Astrocyte (in vitro differentiated cells and primary cell): ENCODE results near the gene PTCD3. TPM values are rescaled to one million over a fixed set of nuclear protein-coding genes. Genes with fewer than 3 reads are reported as not detected.

Experiments used
- DNase-seq: peaks from one replicate; pipeline ENCODE4 v3.0.0-alpha.2; 2010; ENCODE audit warnings: low read depth
- FAIRE-seq: peaks from 2 replicates; lab custom pipeline; 2011; peaks lifted over from hg19 to GRCh38; lab: Jason Lieb, UNC
- H2AFZ ChIP-seq: 2 replicates; pipeline ENCODE4 v1.6.0; 2012; ENCODE audit warnings: low read depth, low read length, inconsistent platforms
- H3K27ac ChIP-seq: 2 replicates; pipeline ENCODE4 v1.5.1; 2011; ENCODE audit warnings: low read depth, low read length, inconsistent platforms
- H3K27me3 ChIP-seq: 2 replicates; pipeline ENCODE4 v1.6.0; 2011; ENCODE audit warnings: low read length, inconsistent platforms; ENCODE audit not compliant: insufficient read depth
- H3K36me3 ChIP-seq: 2 replicates; pipeline ENCODE4 v1.5.1; 2011; ENCODE audit warnings: low read length, inconsistent platforms; ENCODE audit not compliant: insufficient read depth
- H3K4me1 ChIP-seq: 2 replicates; pipeline ENCODE4 v1.5.1; 2011; ENCODE audit warnings: low read length, inconsistent platforms; ENCODE audit not compliant: insufficient read depth
- H3K4me2 ChIP-seq: 2 replicates; pipeline ENCODE4 v1.6.0; 2012; ENCODE audit warnings: low read length, inconsistent platforms
- H3K4me3 ChIP-seq: 2 replicates; pipeline ENCODE4 v1.5.1; 2011; ENCODE audit warnings: low read depth, mild to moderate bottlenecking, low read length, inconsistent platforms; ENCODE audit not compliant: insufficient read depth
- H3K79me2 ChIP-seq: 2 replicates; pipeline ENCODE4 v1.6.0; 2012; ENCODE audit warnings: mild to moderate bottlenecking, low read length, inconsistent platforms; ENCODE audit not compliant: insufficient read depth
- H3K9ac ChIP-seq: 2 replicates; pipeline ENCODE4 v1.6.0; 2012; ENCODE audit warnings: mild to moderate bottlenecking, low read length, inconsistent platforms
- H3K9me3 ChIP-seq: 2 replicates; pipeline ENCODE4 v1.5.1; 2012; ENCODE audit warnings: low read depth, mild to moderate bottlenecking, low read length, inconsistent platforms; ENCODE audit not compliant: insufficient read depth
- H4K20me1 ChIP-seq: 2 replicates; pipeline ENCODE4 v1.6.0; 2012; ENCODE audit warnings: low read length, inconsistent platforms; ENCODE audit not compliant: insufficient read depth
- H3K27ac Mint-ChIP-seq: one replicate; pipeline ENCODE4 v1.8.0; 2021; ENCODE audit warnings: mild to moderate bottlenecking, mixed read lengths; ENCODE audit not compliant: unreplicated experiment
- H3K27me3 Mint-ChIP-seq: one replicate; pipeline ENCODE4 v1.8.0; 2021; ENCODE audit warnings: low read depth, mixed read lengths; ENCODE audit not compliant: unreplicated experiment
- H3K36me3 Mint-ChIP-seq: one replicate; pipeline ENCODE4 v1.8.0; 2021; ENCODE audit warnings: low read depth, mixed read lengths; ENCODE audit not compliant: unreplicated experiment
- H3K4me1 Mint-ChIP-seq: one replicate; pipeline ENCODE4 v1.8.0; 2021; ENCODE audit warnings: low read depth, mixed read lengths; ENCODE audit not compliant: unreplicated experiment
- H3K4me3 Mint-ChIP-seq: one replicate; pipeline ENCODE4 v1.8.0; 2021; ENCODE audit warnings: mild to moderate bottlenecking, moderate library complexity, mixed read lengths; ENCODE audit not compliant: unreplicated experiment
- H3K9me3 Mint-ChIP-seq: one replicate; pipeline ENCODE4 v1.8.0; 2021; ENCODE audit warnings: mild to moderate bottlenecking, mixed read lengths; ENCODE audit not compliant: unreplicated experiment
- CTCF ChIP-seq: IDR thresholded peaks from 2 replicates; pipeline ENCODE4 v1.5.1; 2011; ENCODE audit warnings: low read depth, mild to moderate bottlenecking, inconsistent platforms, low read length, moderate library complexity; ENCODE audit not compliant: insufficient read depth
- EZH2 ChIP-seq: IDR thresholded peaks from 2 replicates; pipeline ENCODE4 v1.6.1; 2012; ENCODE audit warnings: mild to moderate bottlenecking, low read length, inconsistent platforms; ENCODE audit not compliant: insufficient read depth
- total RNA-seq: library from RNA; stranded (reverse); gene quantifications from 2 replicates; pipeline ENCODE4 v1.2.1, GENCODE V29; 2021

Gene PTCD3
- total RNA-seq, 1 donor from 2014 or later, result 74.5 TPM

GRCh38 chr2:86143307-86143706 lies 37.3 kb downstream of the PTCD3 start:
- Histone ChIP-seq H3K9me3 (no peaks in the 10 kb centered on the region), H3K27me3 (no peaks in the 10 kb centered on the region), H3K4me2 (no peak overlapping the region), H3K79me2 (no peaks in the 10 kb centered on the region), H3K4me1 (no peaks in the 10 kb centered on the region), H3K9ac (no peak overlapping the region), H2AFZ (no peak overlapping the region), H3K4me3 (no peak overlapping the region), H4K20me1 (peaks cover 3% of the 10 kb centered on the region), H3K27ac (no peak overlapping the region), H3K36me3 (peaks cover 53% of the 10 kb centered on the region)
- peak overlapping the region; percentile 38 for H3K27ac Mint-ChIP-seq
- TF ChIP-seq CTCF (no peak), EZH2 (no peak)
- no peak for DNase-seq
- H3K36me3 Mint-ChIP-seq, result peaks cover 27% of the 10 kb centered on the region
- no peaks in the 10 kb centered on the region for H3K27me3 Mint-ChIP-seq
- no peak for FAIRE-seq
- H3K9me3 Mint-ChIP-seq, result no peaks in the 10 kb centered on the region
- no peaks in the 10 kb centered on the region for H3K4me1 Mint-ChIP-seq
- no peak overlapping the region for H3K4me3 Mint-ChIP-seq

- FAIRE-seq (no peak), DNase-seq (no peak)
- H3K36me3 ChIP-seq, result peaks cover 57% of the 10 kb centered on the region
- peak overlapping the region; percentile 38 for H3K27ac Mint-ChIP-seq
- no peak overlapping the region for H2AFZ ChIP-seq
- TF ChIP-seq CTCF (no peak), EZH2 (no peak)
- H3K9me3 Mint-ChIP-seq, result no peaks in the 10 kb centered on the region
- no peaks in the 10 kb centered on the region for H3K4me1 Mint-ChIP-seq
- H4K20me1 ChIP-seq, result peaks cover 8% of the 10 kb centered on the region
- no peak overlapping the region for H3K4me2 ChIP-seq
- no peaks in the 10 kb centered on the region for H3K4me1 ChIP-seq
- no peaks in the 10 kb centered on the region for H3K27me3 ChIP-seq
- peaks cover 22% of the 10 kb centered on the region for H3K36me3 Mint-ChIP-seq
- no peak overlapping the region for H3K9ac ChIP-seq
- no peak overlapping the region for H3K4me3 ChIP-seq
- no peak overlapping the region for H3K27ac ChIP-seq
- no peaks in the 10 kb centered on the region for H3K79me2 ChIP-seq
- H3K4me3 Mint-ChIP-seq, result peak overlapping the region; percentile 16
- H3K27me3 Mint-ChIP-seq, result no peaks in the 10 kb centered on the region
- H3K9me3 ChIP-seq, result no peaks in the 10 kb centered on the region
Observed at GRCh38 chr2:86143926-86144685, 38.1 kb downstream of the PTCD3 start.

GRCh38 chr2:86147793-86148192 lies 41.8 kb downstream of the PTCD3 start:
- Mint-ChIP-seq H3K4me3 (no peak overlapping the region), H3K27me3 (no peaks in the 10 kb centered on the region), H3K9me3 (no peaks in the 10 kb centered on the region), H3K36me3 (peaks cover 20% of the 10 kb centered on the region), H3K27ac (no peak overlapping the region), H3K4me1 (no peaks in the 10 kb centered on the region)
- H3K27ac ChIP-seq, result no peak overlapping the region
- no peaks in the 10 kb centered on the region for H3K79me2 ChIP-seq
- no peak for FAIRE-seq
- no peaks in the 10 kb centered on the region for H3K27me3 ChIP-seq
- no peaks in the 10 kb centered on the region for H3K4me1 ChIP-seq
- no peak overlapping the region for H3K9ac ChIP-seq
- H3K4me3 ChIP-seq, result no peak overlapping the region
- peaks cover 61% of the 10 kb centered on the region for H3K36me3 ChIP-seq
- no peak for TF ChIP-seq CTCF
- no peak for TF ChIP-seq EZH2
- H2AFZ ChIP-seq, result no peak overlapping the region
- peak; percentile 8 for DNase-seq
- peaks cover 14% of the 10 kb centered on the region for H4K20me1 ChIP-seq
- no peak overlapping the region for H3K4me2 ChIP-seq
- no peaks in the 10 kb centered on the region for H3K9me3 ChIP-seq
